Stimulated activated CD4-positive, alpha-beta T cell treated with anti-CD3 and anti-CD28 coated beads, Interleukin-1b, Interleukin-23, amount 100 ng/mL, for 4 hours (primary cell): ENCODE data around the gene SLC26A2.
A peak's percentile ranks its signal among the peaks of the same experiment; 100 is the strongest.
"Not testable (repeated sequence)": the region's sequence is repeated elsewhere in the genome, so short reads cannot be mapped to it uniquely, and the experiment has no call there.

Experiments used
- DNase-seq, 2 donors: peaks; one replicate each; pipeline ENCODE4 v3.0.0-alpha.2; 2020; ENCODE audit warnings: low read depth in 2 of 2

Gene SLC26A2

DNA sequence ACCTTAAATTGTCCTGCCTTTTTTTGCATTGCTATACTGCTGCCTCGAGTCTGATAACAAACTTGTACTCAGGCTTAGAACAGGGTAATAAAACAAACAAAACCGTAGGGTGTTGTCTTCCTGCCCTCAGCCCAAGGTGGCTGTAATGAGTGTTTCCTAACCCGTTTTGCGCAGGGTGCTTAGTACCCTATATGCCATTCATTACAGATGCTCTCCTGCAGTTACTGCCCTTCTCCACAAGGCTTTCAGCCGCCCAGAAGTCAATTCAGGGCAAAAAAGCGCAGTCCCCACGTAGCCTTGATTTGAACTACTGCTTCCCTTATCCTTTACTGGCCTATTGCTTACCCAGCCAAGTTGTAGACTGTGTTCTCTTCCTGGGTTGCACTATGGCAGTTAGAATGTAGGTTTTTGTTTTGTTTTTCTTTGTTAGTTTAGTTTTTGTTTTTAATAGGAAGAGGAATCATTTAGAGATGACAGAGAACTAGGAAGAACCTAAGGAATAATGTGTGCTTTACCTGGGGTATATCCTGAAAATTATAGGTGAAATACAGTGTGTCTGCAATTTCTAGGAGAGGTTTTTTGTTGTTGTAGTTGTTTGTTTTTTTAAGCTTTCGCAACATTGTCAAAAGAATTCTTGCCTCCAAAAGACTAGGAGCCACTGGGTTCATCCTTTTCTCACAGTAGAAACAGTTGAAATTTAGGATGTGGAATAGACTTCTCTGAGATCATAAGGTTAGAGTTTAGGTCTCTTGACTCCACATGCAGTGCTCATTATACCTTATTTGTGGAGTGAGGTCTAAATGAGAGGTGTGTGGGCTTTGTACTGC, 41.3 kb downstream of the SLC26A2 start:
- peak; percentile 18 to 46 for DNase-seq

DNA sequence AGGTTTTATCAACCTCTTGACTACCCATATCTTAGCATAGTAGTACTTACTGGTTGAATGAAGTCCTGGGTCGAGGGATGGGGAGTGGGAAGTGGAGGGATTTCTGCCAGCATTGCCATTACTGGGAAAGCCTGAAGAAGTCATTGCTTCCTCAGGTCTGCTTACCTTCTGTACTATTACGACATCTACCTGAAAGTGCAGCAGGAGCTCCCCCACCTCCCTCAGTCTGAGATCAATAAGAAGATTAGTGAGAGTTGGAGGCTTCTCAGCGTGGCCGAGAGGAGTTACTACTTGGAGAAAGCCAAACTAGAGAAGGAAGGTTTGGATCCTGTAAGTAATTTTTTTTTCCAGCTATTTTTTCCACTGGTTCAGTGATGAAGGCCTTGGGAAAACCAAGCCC, 45.8 kb downstream of the SLC26A2 start:
- no peak for DNase-seq

DNA sequence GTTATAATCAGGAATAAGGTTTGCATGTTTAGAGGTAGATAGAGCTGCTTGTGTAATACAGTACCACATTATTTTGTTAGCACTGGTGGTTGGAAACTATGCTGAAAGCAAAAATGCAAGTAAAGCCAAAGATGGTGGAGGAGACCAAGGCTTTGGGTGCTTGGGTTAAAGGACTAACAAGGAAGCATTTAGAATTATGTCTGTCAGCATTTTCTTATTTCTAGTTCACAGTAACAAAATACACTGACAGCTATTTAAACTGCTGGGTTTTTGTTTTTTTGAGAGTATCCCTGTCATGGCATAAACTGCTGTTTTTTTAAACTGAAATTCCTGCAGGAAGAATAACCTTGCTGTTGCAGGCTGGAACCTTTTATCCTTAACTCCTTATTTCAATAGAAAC, 46.5 kb downstream of the SLC26A2 start:
- no peak for DNase-seq

DNA sequence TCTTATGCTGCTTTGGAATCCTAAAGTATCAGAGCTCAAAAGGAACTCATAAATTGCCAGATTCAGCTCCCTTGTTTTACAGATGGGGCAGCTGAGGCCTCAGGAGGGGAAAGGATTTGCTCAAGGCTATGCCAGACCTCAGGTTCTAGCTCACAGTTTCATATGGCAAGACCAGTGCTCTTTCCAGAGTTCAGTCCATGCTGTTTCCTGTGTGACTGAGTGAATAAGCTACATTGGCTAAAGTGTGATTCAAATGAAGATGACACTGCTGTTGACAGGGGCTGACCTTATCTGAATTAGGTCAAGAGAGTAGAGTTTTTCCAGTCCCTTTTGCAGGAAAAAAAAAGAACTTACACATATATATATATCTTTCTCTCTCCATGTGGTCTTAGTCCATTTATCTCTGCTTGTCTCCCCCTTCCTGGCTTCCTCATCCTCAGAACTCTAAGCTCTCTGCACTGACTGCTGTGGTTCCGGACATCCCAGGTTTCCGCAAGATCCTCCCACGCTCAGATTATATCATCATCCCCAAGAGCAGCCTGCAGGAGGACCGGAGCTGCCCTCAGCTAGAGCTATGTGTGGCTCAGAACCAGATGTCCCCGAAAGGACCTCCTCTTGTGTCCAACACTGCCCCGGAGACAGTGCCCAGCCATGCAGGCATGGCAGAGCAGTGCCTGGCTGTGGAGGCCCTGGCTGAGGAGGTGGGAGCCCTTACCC, 49.3 kb downstream of the SLC26A2 start:
- DNase-seq = no peak

DNA sequence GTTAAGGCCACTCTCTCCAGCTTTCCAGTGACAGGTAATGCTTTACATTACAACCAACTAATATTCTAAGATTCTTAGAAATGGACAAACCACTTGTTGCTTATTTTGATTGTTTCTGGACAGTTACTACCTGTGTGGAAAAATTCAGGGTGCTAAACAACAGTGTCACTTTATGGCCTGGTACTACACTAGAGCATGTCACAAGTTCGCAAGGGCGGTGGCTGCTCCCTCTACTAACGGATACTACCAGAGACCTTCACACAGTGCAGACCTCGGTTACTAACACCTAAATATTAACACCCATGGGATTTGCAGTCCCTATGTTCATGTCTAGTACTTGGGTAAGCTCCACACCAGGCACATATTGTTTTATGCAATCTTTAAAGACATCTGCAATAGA, 53.4 kb downstream of the SLC26A2 start:
- no peak for DNase-seq

DNA sequence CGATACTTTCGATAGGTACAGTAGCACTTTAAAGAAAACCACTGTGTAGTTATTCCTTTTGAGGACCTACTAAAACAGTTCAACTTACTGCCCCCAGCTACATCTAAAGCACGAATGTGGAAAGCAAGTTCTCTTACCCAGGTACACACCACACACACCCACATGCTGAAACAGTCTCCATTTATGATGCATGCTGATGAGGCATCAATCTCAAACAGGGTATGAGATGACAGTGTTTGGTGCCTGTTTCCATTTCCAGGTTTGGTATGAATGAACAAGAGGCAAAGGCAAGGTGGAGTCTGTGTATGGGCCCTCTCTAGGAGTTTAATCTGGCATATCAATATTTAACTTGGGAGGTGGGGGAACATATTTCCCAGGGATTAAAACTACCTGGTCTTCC, 53.9 kb downstream of the SLC26A2 start:
- DNase-seq = no peak

DNA sequence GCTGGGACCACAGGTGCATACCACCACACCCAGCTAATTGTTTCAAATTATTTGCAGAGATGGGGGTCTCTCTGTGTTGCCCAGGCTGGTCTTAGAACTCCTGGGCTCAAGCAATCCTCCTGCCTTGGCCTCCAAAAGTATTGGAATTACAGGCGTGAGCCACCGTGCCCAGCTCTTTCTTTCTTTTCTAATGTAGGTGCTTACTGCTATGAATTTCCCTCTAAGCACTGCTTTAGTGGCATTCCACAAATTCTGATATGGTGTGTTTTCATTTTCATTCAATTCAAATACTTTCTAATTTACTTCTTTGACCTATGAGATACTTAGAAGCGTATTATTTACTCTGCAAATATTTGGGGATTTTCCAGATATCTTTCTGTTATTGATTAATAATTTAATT, 54.9 kb downstream of the SLC26A2 start:
- no peak for DNase-seq

DNA sequence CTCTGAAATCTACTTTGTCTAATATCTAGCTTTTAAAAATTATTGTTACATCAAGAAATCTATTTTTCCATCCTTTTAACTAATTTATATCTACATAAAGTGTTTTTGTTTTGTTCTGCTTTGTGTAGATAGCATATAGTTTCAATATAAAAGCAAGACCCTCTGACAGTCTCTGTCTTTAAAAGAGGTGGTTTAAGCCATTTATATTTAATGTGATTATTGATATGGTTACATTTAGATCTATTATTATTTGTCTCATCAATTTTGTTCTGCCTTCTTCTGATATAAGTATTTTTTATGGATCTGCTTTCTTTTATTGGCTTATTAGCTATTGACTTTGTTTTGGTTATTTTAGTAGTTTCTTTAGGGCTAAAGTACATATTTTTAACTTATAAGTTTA, 56.0 kb downstream of the SLC26A2 start:
- no peak for DNase-seq

DNA sequence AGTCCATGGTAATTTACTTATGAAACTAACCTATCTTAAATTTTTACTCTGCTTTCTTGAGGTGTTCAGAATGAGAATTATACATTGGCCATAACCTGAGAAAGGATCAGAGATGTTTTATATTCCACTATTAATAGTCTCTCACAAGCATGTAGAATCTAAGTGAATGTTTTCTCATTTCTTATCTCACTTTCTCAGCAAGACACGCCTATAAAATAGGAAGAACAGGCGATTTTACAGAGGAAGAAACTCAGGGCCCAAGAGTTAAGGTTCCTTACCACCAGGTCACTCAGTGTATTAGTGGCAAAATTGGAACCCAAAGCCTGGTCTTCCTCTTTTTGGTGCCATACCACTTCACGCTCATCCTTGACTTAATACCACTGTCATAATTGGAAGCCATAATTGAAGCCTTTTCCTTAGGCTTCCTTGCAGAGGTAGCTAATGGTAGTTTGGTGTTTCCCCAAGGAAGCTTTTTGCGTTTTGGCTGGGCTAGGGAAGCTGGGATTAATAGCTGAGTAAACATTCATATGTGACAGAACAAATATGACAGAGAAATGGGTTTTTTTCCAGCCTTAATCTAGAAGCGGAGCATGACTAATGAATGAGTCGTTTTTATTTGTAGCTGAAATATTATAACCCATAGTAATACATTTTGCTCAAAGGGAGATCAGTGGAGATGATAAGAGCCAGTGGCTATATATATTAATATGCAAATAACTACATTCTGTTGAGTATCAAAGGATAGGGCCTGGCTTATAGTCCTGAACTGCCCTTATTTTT, 56.9 kb downstream of the SLC26A2 start:
- DNase-seq = no peak

DNA sequence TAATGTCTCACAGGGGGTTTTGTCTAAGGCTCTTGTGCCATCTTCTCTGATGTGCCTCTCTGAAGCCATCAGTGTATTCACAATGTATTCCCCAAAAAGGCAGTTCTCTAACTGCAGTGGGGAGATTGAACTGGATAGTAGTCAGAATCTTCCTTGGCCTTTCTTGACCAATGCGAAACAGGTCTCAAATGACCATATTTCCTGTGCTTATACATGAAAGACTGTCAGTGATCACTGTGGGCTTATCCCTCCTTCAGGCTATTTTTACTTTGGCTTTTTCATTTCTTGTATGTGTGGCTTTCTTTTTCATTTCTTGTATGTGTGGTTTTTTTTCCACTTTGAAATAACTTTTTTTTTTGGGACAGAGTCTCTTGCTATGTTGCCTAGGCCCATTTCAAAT, 59.7 kb downstream of the SLC26A2 start:
- DNase-seq = no peak

DNA sequence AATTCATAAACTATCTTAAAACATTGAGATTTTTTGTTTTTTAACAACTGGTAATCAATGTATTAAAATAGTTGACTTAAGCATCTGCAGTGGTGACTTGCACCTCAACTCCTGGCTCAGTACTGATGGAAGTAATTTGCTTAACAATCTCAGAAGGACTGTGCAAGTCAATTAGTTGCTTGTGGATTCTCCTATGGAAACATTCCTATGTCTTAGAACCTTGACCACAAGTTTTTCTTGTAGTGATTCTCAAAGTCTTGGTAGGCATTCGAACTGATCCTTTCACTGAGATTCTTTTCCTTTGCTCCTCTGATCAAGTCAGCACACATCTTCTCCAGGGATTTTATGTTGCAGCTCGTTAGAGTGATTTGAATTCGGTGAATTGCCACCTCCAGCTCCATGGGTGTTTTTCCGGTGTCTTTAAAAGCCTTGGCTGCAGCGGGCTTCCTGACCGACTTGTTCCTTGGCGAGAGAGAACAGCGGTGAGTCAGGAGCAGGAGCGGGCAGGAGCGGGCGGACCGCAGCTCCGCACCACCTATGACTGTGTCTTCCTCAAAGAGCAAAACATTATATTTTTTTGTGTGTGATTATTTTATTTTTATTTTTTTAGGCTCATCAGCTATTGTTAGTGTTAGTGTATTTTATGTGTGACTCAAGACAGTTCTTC, 61.1 kb downstream of the SLC26A2 start:
- DNase-seq = no peak

DNA sequence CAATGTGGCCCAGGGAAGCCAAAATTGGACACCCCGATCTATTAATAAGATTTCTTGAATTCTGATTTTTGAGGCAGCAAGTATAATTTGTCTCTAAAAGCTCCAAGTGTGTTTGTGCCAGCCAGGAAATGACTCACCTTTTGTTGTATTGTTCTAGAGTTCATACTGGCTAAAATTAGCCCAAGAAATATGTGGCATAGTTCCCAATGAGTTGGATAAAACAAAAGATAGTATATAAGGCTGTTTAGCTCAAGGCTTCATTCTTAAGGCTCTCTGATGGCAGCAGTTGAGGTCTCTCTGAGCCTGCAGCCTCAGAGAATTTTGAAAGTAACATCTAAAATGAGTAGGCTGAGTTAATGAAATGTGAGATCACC, 61.6 kb downstream of the SLC26A2 start:
- no peak for DNase-seq

DNA sequence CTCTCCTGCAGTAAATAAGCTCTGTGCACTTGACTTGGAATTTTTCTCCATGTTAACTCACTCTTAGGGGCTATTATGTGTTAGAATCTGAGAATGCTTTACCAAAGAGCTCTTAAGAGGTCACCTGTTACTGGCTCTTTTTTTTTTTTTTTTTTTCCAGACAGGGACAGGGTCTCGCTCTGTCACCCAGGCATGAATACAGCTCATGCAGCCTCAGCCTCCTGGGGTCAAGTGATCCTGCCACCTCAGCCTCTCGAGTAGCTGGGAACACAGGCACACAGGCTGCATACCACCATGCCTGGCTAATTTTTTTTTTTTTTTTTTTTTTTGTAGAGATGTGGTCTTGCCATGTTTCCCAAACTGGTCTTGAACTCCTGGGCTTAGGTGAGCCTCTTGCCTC, 62.1 kb downstream of the SLC26A2 start:
- DNase-seq = no peak

DNA sequence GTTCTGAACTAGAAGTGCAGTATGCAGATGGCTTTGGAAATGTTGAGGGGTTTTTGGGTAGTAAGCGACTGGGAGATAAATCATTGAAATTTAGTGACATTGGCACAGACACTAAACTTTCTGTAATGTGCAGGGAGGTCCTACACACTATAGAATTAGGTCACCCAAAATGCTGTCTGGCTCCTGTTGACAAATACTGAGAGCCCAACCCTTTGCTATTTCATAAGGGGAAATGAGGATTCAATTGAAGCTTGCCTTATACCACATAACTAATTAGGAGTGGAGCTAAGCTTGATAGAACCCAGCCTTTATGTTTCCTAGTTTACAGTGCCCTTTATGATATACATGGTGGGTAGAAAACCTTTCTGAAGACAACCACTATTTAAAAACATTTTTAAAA, 62.6 kb downstream of the SLC26A2 start:
- DNase-seq = no peak

DNA sequence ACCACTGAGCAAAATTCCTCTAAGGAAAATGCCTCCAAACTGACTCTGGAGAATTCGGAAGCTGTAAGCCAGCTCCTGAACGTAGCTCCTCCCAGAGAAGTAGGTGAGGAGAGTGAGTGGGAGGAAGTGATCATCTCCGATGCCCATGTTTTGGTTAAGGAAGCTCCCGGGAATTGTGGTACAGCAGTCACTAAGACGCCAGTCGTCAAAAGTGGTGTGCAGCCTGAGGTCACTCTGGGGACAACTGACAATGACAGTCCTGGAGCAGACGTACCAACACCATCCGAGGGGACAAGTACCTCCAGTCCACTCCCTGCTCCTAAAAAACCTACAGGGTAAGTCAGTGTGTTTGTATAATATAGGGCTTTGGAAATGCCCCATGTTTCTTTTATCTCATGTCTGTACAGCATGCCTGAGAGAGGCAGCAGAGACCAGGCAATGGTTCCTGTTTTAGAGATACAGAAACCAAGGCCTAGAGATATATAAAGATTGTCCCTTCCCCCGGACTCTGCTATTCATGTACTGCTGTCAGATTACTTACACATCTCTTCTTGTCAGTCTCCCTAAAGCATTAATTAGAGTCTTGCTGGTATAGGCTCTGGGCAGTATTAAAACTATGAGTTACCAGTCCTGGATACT, 63.9 kb downstream of the SLC26A2 start:
- no peak for DNase-seq

DNA sequence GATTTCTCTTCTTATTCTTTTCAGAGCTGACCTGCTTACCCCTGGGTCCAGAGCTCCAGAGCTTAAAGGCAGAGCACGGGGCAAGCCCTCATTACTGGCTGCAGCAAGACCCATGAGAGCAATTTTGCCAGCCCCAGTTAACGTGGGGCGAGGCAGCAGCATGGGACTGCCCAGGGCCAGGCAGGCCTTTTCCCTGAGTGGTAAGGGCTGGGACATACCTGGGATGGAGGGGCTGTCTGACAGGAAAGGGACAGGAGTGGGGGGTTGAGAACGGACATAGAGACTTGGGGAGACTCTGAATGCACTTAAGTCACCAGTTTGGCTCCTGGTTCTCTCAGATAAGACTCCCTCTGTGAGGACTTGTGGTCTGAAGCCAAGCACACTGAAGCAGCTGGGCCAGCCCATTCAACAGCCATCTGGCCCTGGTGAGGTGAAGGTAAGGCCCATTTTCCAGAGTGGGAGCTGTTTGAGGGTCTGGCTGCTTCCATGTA, 66.2 kb downstream of the SLC26A2 start:
- no peak for DNase-seq

DNA sequence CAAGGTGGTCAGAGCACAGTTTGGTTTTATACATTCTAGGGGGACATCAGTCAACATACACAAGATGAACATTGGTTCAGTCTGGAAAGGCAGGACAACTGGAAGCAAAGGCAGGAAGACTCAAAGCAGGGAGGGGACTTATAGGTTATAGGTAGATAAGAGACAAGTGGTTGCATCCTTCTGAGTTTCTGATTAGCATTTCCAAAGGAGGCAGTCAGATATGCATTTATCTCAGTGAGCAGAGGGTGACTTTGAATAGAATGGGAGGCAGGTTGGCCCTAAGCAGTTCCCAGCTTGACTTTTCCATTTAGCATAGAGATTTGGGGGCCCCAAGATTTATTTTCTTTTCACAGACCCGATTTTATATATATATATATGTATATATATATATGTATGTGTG, 67.5 kb downstream of the SLC26A2 start:
- not testable (repeated sequence) for DNase-seq

DNA sequence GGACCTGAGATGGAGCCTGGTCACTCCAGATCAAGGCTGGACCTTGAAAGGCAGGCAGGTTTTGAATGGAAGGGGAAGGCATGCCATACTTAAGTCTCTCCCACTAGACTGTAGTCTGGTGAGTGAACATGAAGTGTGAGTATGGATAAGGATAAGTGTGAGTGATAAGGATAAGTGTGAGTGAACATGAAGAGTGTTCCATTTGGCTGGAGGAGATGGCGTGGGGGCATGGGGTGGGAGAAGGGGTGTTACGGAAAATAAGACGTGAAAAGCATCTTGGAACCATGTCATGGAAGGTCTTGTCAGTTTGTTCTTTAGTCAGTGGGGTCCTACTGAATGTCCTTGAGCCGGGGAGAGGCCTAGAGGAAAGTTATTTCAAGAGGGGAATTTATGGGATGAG, 72.8 kb downstream of the SLC26A2 start:
- DNase-seq = no peak

DNA sequence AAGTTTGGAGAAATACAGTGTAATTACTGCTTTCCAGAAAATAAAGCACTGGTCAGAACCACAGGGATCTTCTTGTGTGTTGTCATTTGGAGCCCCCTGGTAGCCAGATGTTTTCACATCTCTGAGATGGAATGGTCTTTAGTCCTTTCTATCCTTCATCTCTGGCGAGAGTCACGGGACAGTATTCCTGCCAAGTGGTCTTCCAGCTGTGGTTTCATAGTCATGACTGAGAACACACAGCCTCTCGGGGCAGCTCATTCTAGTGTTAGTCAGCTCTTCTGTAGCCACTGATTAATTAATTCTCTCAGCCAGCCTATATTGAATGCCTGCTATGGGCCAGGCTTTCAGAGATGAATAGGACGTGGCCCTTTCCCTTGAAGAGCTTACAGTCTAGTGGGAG, 74.1 kb downstream of the SLC26A2 start:
- DNase-seq = no peak

DNA sequence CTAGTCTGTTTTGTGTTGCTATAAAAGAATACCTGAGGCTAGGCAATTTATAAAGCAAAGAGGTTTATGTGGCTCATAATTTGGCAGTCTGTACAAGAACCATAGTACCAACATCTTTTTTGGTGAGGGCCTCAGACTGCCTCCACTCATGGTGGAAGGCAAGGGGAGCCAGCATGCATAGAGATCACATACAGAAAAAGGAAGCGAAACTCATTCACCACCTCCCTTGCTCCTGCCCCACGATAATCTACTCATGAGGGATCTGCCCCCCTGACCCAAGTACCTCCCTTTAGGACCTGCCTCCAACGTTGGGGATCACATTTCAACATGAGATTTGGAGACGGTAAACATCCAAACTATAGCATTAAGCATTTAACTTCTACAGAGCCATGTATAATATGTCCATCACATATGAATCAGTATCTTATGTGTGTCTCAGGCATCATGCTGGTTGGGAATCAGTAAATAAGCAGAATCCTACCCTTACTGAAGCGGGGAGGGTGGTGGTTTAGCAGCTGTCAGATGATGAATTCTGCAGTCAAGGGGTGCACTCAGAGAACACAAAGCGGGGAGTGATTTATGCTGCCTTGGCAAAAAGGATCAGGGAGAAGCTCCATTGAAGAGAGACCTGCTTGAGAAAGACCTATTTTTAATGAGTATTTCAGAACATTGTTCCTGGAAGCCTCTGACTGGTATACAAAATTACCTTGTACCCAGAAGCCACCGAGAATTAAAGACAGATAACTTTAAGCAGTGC, 74.8 kb downstream of the SLC26A2 start:
- no peak for DNase-seq

DNA sequence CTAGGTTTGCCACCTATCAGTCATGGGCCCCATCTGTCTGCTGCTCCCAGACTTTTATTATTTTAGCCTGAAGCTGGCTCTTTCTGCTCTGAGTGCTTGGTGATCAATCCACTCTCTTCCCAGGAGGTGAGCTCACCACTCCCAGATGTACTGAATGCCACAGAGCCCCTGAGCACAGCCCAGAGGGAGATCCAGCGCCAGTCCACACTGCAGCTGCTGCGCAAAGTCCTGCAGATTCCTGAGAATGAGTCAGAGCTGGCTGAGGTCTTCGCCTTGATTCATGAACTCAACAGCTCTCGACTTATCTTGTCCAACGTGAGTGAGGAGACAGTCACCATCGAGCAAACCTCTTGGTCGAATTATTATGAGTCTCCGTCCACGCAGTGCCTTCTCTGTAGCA, 76.0 kb downstream of the SLC26A2 start:
- no peak for DNase-seq
